ENCODE data around the gene TCF7. TPM values are rescaled to one million over a fixed set of nuclear protein-coding genes. Genes with fewer than 3 reads are reported as not detected.
"Not testable (repeated sequence)": the region's sequence is repeated elsewhere in the genome, so short reads cannot be mapped to it uniquely, and the experiment has no call there.

The TCF7 gene
- total RNA-seq, 8 experiments from 2014 or later: 2.2 to 20.9 (median 5.3) TPM

GRCh38 chr5:134148986-134149539 is 34.6 kb downstream of the TCF7 start:
- H3K4me1 ChIP-seq (replicated peaks in 1 of 2): no peaks in the 10 kb centered on the region
- no peak overlapping the region for H3K27ac ChIP-seq
- ATAC-seq (replicated peaks in 6 of 8): no peak
- WGBS, 10 experiments: 68 to 100% (median 95%) methylated on average over 1 to 6 of the region's 6 CpGs
- in situ Hi-C loops (cut with MboI; ENCODE audit: low pct_unique_long_range_greater_than_20kb in 2 of 9, low sequenced_read_pairs in 9 of 9, unreplicated experiment in 9 of 9): loop anchor here in 5 of 9 experiments (10.0 to 25.0 kb wide), 2 partner anchors 112 to 114 kb away; no protein-coding TSS in a partner anchor
- no peak overlapping the region for H3K4me3 ChIP-seq

DNA sequence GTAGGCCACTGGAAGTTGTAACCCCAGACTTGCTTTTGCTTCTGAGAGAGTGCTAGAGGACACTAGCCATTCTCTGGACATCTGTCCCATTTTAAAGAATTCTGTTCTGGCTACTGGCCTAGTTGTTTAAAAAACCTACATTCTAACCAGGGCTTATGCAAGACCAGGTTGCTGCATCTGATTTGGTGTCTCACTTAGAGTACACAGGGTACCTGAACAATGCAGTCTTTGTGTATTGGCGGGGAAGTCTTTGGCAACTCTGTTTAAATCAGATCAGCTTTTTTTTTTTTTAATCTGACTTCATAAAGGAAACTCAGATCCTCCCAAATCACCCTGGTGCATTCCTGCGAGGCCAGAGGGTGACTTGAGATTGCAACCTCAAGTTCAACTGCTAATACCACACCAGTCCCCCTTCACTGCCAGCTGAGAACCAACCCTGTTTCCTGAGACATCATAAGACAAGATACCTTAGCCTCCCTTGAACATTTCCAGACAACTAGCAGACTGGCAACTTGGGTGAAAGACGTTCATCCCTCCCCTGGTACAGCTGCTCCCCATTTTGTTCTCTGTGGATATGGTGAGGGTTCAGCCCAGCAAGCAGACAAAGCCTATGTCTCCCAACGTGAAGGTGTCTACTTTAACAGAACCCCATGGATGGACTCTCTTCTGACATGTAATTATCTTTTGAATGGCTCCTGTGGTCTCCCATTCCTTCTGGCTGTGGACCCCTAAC is 35.3 kb downstream of the TCF7 start:
- Histone ChIP-seq H3K4me1 (replicated peaks in 1 of 2) (no peaks in the 10 kb centered on the region), H3K27ac (no peak overlapping the region), H3K4me3 (no peak overlapping the region)
- no peak for ATAC-seq (replicated peaks in 6 of 8)
- in situ Hi-C loops (cut with MboI; ENCODE audit: low pct_unique_long_range_greater_than_20kb in 2 of 9, low sequenced_read_pairs in 9 of 9, unreplicated experiment in 9 of 9): loop anchor here in 5 of 9 experiments (10.0 to 25.0 kb wide), 2 partner anchors 112 to 115 kb away; no protein-coding TSS in a partner anchor
- 73 to 100% (median 93%) methylated on average over 1 to 4 of the region's 4 CpGs; no CpG with 5 or more reads in 3 of the 10 experiments for WGBS, 10 experiments

DNA sequence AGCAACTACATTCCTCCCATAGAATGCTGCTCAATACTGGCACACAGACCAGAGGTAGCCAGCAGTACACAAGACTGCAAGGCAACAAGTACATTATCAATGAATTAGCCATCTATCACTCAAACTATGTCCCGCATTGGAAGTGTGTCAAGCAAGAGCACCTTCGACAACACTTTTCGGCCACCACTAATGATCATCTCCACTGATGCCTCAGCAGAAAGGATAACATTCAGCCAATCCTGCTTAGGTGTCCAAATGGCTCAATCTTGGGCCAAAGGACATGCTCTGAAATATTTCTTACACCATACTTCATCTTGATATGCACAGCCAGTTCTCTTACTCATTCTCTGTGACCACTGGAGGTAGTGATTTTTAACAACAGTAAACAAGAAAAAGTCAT is 37.2 kb downstream of the TCF7 start:
- WGBS, 10 experiments: 89 to 100% (median 96%) methylated on average over 1 to 3 of the region's 3 CpGs; no CpG with 5 or more reads in 4 of the 10 experiments
- H3K4me3 ChIP-seq: no peak overlapping the region
- in situ Hi-C loops (cut with MboI; ENCODE audit: low pct_unique_long_range_greater_than_20kb in 2 of 9, low sequenced_read_pairs in 9 of 9, unreplicated experiment in 9 of 9): no loop called here
- H3K27ac ChIP-seq: no peak overlapping the region
- ATAC-seq (replicated peaks in 6 of 8): no peak
- H3K4me1 ChIP-seq (replicated peaks in 1 of 2): no peaks in the 10 kb centered on the region

GRCh38 chr5:134152173-134152832 is 37.8 kb downstream of the TCF7 start:
- ATAC-seq (replicated peaks in 6 of 8); H3K27ac ChIP-seq; in situ Hi-C loops (cut with MboI; ENCODE audit: low pct_unique_long_range_greater_than_20kb in 2 of 9, low sequenced_read_pairs in 9 of 9, unreplicated experiment in 9 of 9); H3K4me1 ChIP-seq (replicated peaks in 1 of 2); H3K4me3 ChIP-seq: not testable (repeated sequence)
- WGBS, 10 experiments: 71 to 100% (median 92%) methylated on average over 1 to 13 of the region's 15 CpGs; no CpG with 5 or more reads in 1 of the 10 experiments

DNA sequence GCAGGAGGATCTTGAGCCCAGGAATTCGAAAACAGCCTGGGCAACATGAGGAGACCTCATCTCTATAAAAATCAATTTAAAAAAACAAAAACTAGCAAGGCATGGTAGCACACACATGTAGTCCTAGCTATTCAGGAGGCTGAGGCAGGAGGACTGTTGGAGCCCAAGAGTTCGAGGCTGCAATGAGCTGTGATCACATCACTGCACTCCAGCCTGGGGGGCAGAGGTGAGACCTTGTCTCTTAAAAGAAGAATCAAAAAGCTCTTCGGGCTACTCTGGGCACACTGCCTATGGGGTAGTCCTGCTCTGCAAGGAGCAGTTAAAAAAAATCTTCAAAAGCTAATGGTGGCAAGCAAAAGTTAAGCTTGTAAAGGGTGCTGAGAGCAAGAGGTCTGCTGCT is 38.8 kb downstream of the TCF7 start:
- no peaks in the 10 kb centered on the region for H3K4me1 ChIP-seq (replicated peaks in 1 of 2)
- H3K4me3 ChIP-seq: no peak overlapping the region
- no peak for ATAC-seq (replicated peaks in 6 of 8)
- in situ Hi-C loops (cut with MboI; ENCODE audit: low pct_unique_long_range_greater_than_20kb in 2 of 9, low sequenced_read_pairs in 9 of 9, unreplicated experiment in 9 of 9): no loop called here
- no peak overlapping the region for H3K27ac ChIP-seq
- 67 to 100% (median 88%) methylated on average over 1 to 3 of the region's 3 CpGs; no CpG with 5 or more reads in 3 of the 10 experiments for WGBS, 10 experiments

- H3K4me1 ChIP-seq (replicated peaks in 1 of 2): no peaks in the 10 kb centered on the region
- no peak for ATAC-seq (replicated peaks in 6 of 8)
- H3K4me3 ChIP-seq: no peak overlapping the region
- in situ Hi-C loops (cut with MboI; ENCODE audit: low pct_unique_long_range_greater_than_20kb in 2 of 9, low sequenced_read_pairs in 9 of 9, unreplicated experiment in 9 of 9): no loop called here
- H3K27ac ChIP-seq: no peak overlapping the region
- 100% methylated on average over 1 of the region's 1 CpG; no CpG with 5 or more reads in 3 of the 10 experiments for WGBS, 10 experiments
These were observed 39.2 kb downstream of the TCF7 start for GRCh38 chr5:134153657-134154056.

GRCh38 chr5:134161513-134162395 is 47.3 kb downstream of the TCF7 start:
- 89 to 100% (median 98%) methylated on average over 1 to 5 of the region's 6 CpGs; no CpG with 5 or more reads in 1 of the 10 experiments for WGBS, 10 experiments
- no peaks in the 10 kb centered on the region for H3K4me1 ChIP-seq (replicated peaks in 1 of 2)
- H3K4me3 ChIP-seq: no peak overlapping the region
- in situ Hi-C loops (cut with MboI; ENCODE audit: low pct_unique_long_range_greater_than_20kb in 2 of 9, low sequenced_read_pairs in 9 of 9, unreplicated experiment in 9 of 9): no loop called here
- peak in 3 of 8 experiments; percentile 69 to 86 (median 76) for ATAC-seq (replicated peaks in 6 of 8)
- H3K27ac ChIP-seq: no peak overlapping the region

DNA sequence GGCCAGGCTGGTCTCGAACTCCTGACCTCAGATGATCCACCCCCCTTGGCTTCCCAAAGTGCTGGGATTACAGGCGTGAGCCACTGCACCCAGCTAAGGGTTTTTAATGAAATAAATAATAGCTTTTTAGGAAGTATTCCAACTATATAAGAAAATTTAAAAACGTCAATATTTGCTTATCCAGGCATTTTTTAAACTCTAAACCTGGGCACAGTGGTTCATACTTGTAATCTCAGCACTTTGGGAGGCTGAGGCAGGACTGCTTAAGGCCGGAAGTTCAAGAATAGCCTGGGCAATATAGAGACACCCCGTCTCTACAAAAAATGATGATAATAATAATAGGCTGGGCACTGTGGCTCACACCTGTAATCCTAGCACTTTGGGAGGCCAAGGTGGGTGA is 48.1 kb downstream of the TCF7 start:
- no peaks in the 10 kb centered on the region for H3K4me1 ChIP-seq (replicated peaks in 1 of 2)
- WGBS, 10 experiments: 90 to 100% (median 94%) methylated on average over 1 to 5 of the region's 5 CpGs; no CpG with 5 or more reads in 3 of the 10 experiments
- in situ Hi-C loops (cut with MboI; ENCODE audit: low pct_unique_long_range_greater_than_20kb in 2 of 9, low sequenced_read_pairs in 9 of 9, unreplicated experiment in 9 of 9): no loop called here
- no peak overlapping the region for H3K27ac ChIP-seq
- no peak overlapping the region for H3K4me3 ChIP-seq
- no peak for ATAC-seq (replicated peaks in 6 of 8)

GRCh38 chr5:134171972-134172371 is 57.5 kb downstream of the TCF7 start:
- no peak for ATAC-seq (replicated peaks in 6 of 8)
- Histone ChIP-seq H3K4me3 (no peak overlapping the region), H3K4me1 (replicated peaks in 1 of 2) (peaks cover 0 to 10% of the 10 kb centered on the region in 2 donors), H3K27ac (no peak overlapping the region)
- 94 to 100% (median 100%) methylated on average over 1 to 4 of the region's 4 CpGs; no CpG with 5 or more reads in 2 of the 10 experiments for WGBS, 10 experiments
- in situ Hi-C loops (cut with MboI; ENCODE audit: low pct_unique_long_range_greater_than_20kb in 2 of 9, low sequenced_read_pairs in 9 of 9, unreplicated experiment in 9 of 9): no loop called here

- Histone ChIP-seq H3K4me1 (replicated peaks in 1 of 2) (peaks cover 5 to 17% of the 10 kb centered on the region in 2 donors), H3K4me3 (peak overlapping the region; percentile 74 to 99 (median 95)), H3K27ac (no peak overlapping the region)
- no peak for ATAC-seq (replicated peaks in 6 of 8)
- WGBS, 10 experiments: 3 to 36% (median 11%) methylated on average over 3 to 10 of the region's 10 CpGs
- in situ Hi-C loops (cut with MboI; ENCODE audit: low pct_unique_long_range_greater_than_20kb in 2 of 9, low sequenced_read_pairs in 9 of 9, unreplicated experiment in 9 of 9): loop anchor here in 4 of 9 experiments (25.0 kb wide), 2 partner anchors 112 to 412 kb away; no protein-coding TSS in a partner anchor
These were observed 60.7 kb downstream of the TCF7 start for GRCh38 chr5:134174841-134175839.

DNA sequence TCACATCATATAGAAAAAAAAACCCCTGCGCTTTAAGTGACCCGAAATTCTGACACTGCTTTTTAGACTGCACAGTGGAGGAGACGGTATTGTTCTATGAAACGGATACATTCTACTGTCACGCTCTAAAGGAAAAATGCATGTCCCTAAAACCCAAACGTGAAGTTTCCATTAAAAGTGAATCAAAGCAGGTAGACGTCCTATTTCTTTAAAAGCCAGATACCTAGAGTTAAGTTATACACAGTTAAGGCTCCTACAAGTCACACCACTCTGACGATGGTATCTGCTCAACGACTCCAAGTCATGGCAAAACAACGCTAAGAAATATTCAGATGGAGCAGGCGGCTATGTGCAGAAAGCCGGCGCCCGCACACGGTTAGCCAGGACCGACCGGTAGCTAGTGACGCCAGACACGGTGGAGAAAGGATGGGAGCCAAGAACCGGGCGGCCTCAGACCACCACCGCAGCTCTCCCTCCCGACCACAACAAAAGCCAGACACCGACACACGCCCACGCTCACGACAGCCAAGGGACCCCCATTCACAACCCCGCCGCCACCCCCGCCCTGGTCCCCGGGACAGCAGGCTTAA is 61.5 kb downstream of the TCF7 start:
- peak overlapping the region; percentile 100 for H3K27ac ChIP-seq
- WGBS, 10 experiments: 0 to 12% (median 0%) methylated on average over 1 to 15 of the region's 31 CpGs; no CpG with 5 or more reads in 1 of the 10 experiments
- peak in 4 of 8 experiments; percentile 0 to 18 (median 3) for ATAC-seq (replicated peaks in 6 of 8)
- peak overlapping the region; percentile 74 to 99 (median 95) for H3K4me3 ChIP-seq
- in situ Hi-C loops (cut with MboI; ENCODE audit: low pct_unique_long_range_greater_than_20kb in 2 of 9, low sequenced_read_pairs in 9 of 9, unreplicated experiment in 9 of 9): loop anchor here in 4 of 9 experiments (25.0 kb wide), 2 partner anchors 111 to 411 kb away; no protein-coding TSS in a partner anchor
- H3K4me1 ChIP-seq (replicated peaks in 1 of 2): peaks cover 5 to 17% of the 10 kb centered on the region in 2 donors
